BJ (cell line): Measurements from ENCODE around the gene TRRAP. TPM values are rescaled to one million over a fixed set of nuclear protein-coding genes. Genes with fewer than 3 reads are reported as not detected.

Experiments
- CTCF ChIA-PET: fragments of 350-600 bp; formaldehyde crosslinking; extraction: SDS; loops from one replicate; lab custom pipeline; 2021; ENCODE audit warnings: antibody characterized with exemption, inconsistent platforms; lab: Yijun Ruan, JAX
- POLR2A ChIA-PET: fragments of 300-600 bp; sonication (Branson Sonifier 250); formaldehyde crosslinking; extraction: SDS; loops from one replicate; lab custom pipeline; 2021; ENCODE audit warnings: antibody characterized with exemption; lab: Charles Lee
- DNase-seq: peaks from one replicate; pipeline ENCODE4 v3.0.0-alpha.2; 2011; ENCODE audit warnings: low read depth
- H3K27me3 ChIP-seq: 2 replicates; pipeline ENCODE4 v1.6.0; 2011; ENCODE audit warnings: low read length; ENCODE audit not compliant: control insufficient read depth, insufficient read depth
- H3K36me3 ChIP-seq: 2 replicates; pipeline ENCODE4 v1.5.1; 2011; ENCODE audit warnings: low read length; ENCODE audit not compliant: control insufficient read depth, insufficient read depth
- H3K4me3 ChIP-seq: 2 replicates; pipeline ENCODE4 v1.5.1; 2011; ENCODE audit warnings: low read depth, mild to moderate bottlenecking, control low read depth, low read length
- polyA plus RNA-seq: library from polyadenylated mRNA; depleted of rRNA; stranded (reverse); fragments of >200 nt; gene quantifications from 2 replicates; pipeline ENCODE4 v1.2.3, GENCODE V29; 2011
- TF ChIP-seq, protein P1 (sequence below): IDR thresholded peaks from 2 replicates; pipeline ENCODE4 v1.5.1; 2011; ENCODE audit warnings: low read depth, mild to moderate bottlenecking, control low read depth, inconsistent platforms, low read length, moderate library complexity; ENCODE audit not compliant: insufficient read depth

The TRRAP gene
- polyA plus RNA-seq, 1 experiment: 17.2 TPM

- H3K27me3 ChIP-seq: no peaks in the 10 kb centered on the region
- no peak overlapping the region for H3K4me3 ChIP-seq
- peaks cover 37% of the 10 kb centered on the region for H3K36me3 ChIP-seq
- CTCF ChIA-PET: no interaction called here
- TF ChIP-seq, protein P1, sequence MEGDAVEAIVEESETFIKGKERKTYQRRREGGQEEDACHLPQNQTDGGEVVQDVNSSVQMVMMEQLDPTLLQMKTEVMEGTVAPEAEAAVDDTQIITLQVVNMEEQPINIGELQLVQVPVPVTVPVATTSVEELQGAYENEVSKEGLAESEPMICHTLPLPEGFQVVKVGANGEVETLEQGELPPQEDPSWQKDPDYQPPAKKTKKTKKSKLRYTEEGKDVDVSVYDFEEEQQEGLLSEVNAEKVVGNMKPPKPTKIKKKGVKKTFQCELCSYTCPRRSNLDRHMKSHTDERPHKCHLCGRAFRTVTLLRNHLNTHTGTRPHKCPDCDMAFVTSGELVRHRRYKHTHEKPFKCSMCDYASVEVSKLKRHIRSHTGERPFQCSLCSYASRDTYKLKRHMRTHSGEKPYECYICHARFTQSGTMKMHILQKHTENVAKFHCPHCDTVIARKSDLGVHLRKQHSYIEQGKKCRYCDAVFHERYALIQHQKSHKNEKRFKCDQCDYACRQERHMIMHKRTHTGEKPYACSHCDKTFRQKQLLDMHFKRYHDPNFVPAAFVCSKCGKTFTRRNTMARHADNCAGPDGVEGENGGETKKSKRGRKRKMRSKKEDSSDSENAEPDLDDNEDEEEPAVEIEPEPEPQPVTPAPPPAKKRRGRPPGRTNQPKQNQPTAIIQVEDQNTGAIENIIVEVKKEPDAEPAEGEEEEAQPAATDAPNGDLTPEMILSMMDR: no peak
- DNase-seq: no peak
- POLR2A ChIA-PET: no interaction called here
Measured at GRCh38 chr7:99008181-99008631, 129.9 kb downstream of the TRRAP start.

DNA sequence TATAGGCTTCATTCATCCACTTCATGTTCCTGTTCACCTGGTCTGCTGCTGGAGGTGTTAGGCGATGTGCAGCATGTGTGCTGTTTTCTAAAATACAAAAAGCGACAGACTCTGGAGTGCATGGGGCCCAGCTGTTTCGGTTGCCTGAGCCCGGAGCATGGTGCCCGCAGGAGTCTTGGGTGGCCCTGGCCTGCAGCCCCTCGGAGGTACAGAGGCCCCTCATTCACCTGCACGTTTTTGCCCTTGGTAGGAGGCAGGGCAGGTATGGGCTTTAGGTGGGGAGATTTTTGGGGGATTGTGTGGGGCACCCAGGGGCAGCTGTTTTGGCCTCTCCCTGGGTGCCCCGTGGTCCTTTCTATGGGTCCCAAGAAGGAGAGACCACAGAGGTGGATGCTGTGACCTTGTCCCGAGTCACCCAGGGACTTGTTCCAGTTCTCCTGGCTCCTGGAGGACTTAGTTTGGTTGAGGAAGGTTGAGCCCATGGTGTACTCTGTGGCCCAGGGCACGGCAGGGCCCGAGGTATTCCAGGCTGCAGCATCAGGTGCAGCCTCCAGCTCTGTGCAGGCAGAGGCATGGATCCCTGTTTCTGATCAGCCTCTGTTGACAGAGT, 130.7 kb downstream of the TRRAP start:
- ChIA-PET POLR2A (interaction anchor here (0.6 kb wide), 1 partner anchor 8 kb away, joined by 8 read pairs; no protein-coding TSS in a partner anchor), CTCF (no interaction called here)
- DNase-seq: no peak
- Histone ChIP-seq H3K36me3 (peaks cover 46% of the 10 kb centered on the region), H3K27me3 (no peaks in the 10 kb centered on the region), H3K4me3 (no peak overlapping the region)
- TF ChIP-seq, protein P1: no peak

DNA sequence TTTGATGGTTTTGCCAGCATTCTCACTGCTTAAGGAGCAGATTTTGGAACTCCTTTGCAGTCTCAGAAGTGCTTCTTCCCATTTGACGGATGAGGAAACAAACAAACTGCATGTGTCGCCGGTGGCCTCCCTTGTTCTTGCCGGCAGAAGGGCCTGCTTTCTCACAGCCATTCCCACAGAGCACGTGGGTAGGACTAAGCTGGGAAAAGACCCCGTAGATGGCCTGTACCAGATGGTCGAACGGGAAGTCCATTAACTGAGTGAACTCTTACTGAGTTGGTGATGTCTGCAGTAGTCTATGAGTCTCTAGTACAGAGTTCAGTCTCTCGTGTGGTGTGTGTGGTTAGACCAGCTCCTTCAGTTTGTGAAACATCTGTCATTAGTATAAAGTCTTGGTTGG, 131.9 kb downstream of the TRRAP start:
- POLR2A ChIA-PET: no interaction called here

DNA sequence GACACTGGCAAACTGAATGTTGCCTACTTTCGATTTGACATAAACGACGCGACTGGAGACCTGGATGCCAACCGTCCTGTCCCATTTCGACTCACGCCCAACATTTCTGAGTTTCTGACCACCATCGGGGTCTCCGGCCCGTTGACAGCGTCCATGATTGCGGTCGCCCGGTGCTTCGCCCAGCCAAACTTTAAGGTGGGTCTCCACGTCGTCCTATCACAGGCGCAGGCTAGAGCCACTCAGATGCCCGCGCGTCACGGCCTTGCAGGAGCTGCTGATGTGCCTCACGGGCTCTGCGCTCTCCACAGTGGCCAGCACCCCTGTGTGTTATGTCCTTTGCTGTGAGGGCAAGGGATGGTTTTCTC, 133.0 kb downstream of the TRRAP start:
- CTCF ChIA-PET: interaction anchor here (1.5 kb wide), 1 partner anchor 15 kb away, joined by 5 read pairs; no protein-coding TSS in a partner anchor
- TF ChIP-seq, protein P1: no peak
- POLR2A ChIA-PET: no interaction called here
- no peak for DNase-seq
- Histone ChIP-seq H3K4me3 (no peak overlapping the region), H3K27me3 (no peaks in the 10 kb centered on the region), H3K36me3 (peaks cover 42% of the 10 kb centered on the region)

More for the DNA sequence above, 131.9 kb downstream of the TRRAP start:
- no peak overlapping the region for H3K4me3 ChIP-seq
- TF ChIP-seq, protein P1: no peak
- no peak for DNase-seq
- no peaks in the 10 kb centered on the region for H3K27me3 ChIP-seq
- CTCF ChIA-PET: no interaction called here
- H3K36me3 ChIP-seq: peaks cover 47% of the 10 kb centered on the region

- H3K27me3 ChIP-seq: no peaks in the 10 kb centered on the region
- no peak overlapping the region for H3K4me3 ChIP-seq
- ChIA-PET CTCF (interaction anchor here (0.9 to 1.5 kb wide), 2 partner anchors 15 to 20 kb away, joined by 3 to 5 read pairs; no protein-coding TSS in a partner anchor), POLR2A (interaction anchor here (0.7 kb wide), 1 partner anchor 11 kb away, joined by 3 read pairs; no protein-coding TSS in a partner anchor)
- no peak for DNase-seq
- peaks cover 39% of the 10 kb centered on the region for H3K36me3 ChIP-seq
- TF ChIP-seq, protein P1: no peak
Measured at GRCh38 chr7:99011706-99012404, 133.5 kb downstream of the TRRAP start.
